ENCODE data around the gene SAA2.
"Not testable (repeated sequence)": the region's sequence is repeated elsewhere in the genome, so short reads cannot be mapped to it uniquely, and the experiment has no call there.

Gene SAA2

DNA sequence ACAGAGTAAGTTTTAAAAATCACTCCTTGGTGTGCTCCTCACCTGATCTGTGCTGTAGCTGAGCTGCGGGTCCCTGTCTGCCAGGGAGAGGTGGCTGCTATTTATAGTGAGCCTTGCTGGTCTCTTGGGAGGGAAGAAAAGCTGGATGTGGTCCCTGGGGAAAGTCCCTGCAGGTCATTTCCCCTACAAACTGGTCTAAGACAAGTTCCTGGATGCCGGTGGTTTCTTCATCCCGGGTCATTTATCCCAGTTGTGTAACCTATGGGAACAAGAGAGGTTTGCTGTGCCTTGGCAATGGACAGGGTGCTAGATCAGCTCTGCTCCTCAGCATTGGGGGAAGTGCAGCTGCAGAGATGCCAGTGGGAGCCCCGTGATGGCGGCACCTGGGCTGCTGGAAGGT is at the start of gene SAA2:
Gene SAA2, minus strand, starts transcription at position 108 of the 400 bp plus-strand sequence. CDS start 657 bp downstream, outside the sequence.
- H3K36me3 ChIP-seq (ENCODE audit: control insufficient read depth, insufficient read depth, low read length): no peaks in the 10 kb centered on the region
- H3K27me3 ChIP-seq (ENCODE audit: control insufficient read depth, insufficient read depth, low read length): no peaks in the 10 kb centered on the region
- no peak within 1 kb of the TSS for H3K4me3 ChIP-seq (ENCODE audit: low read length)
- H3K9me3 ChIP-seq (ENCODE audit: control insufficient read depth, low read length): no peaks in the 10 kb centered on the region
- peaks cover 9% of the 10 kb centered on the region for H3K4me1 ChIP-seq (ENCODE audit: control insufficient read depth, insufficient read depth, low read length)
- no peak within 1 kb of the TSS for H3K9ac ChIP-seq (ENCODE audit: low read length)

DNA sequence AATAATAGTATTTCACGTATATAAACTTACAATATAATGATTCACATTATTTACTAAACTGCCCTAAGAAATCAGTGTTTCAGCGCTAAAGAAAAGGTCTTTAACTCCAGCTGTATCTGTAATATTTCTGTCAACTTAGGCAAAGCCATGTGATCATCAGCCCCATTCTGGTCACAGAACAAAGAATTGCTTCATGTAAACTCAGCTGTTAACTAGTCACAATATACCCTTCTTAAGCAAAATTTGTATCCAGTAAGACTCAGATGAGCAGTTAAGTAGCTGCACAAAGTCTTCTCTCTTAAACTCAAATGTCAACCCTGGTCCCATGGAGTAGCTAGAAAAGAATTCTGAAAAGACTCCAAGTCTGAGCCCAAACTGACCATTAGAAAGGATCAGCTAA is 46.8 kb upstream of the SAA2 start:
- no peak overlapping the region for H3K4me3 ChIP-seq (ENCODE audit: low read length)
- H3K36me3 ChIP-seq (ENCODE audit: control insufficient read depth, insufficient read depth, low read length): no peaks in the 10 kb centered on the region
- no peaks in the 10 kb centered on the region for H3K27me3 ChIP-seq (ENCODE audit: control insufficient read depth, insufficient read depth, low read length)
- no peaks in the 10 kb centered on the region for H3K9me3 ChIP-seq (ENCODE audit: control insufficient read depth, low read length)
- H3K4me1 ChIP-seq (ENCODE audit: control insufficient read depth, insufficient read depth, low read length): no peaks in the 10 kb centered on the region
- H3K9ac ChIP-seq (ENCODE audit: low read length): no peak overlapping the region

DNA sequence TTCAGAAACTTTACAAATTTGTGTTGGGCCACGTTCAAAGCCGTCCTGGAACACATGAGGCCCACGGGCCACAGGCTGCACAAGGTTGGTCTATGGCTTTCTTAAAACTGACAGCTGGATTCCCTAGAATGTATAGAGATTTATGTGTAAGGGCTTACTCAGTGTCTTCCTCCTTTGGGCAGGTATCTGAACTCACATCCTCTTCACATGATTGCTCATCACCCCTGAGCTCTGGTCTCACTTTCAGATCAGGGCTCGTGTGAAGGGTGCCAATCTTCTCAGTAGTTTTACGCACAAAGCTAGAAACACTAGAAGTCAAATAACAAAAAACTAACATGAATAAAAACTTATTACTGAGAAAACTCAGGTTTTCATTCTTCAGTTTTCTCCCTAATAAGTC is 46.4 kb upstream of the SAA2 start:
- Histone ChIP-seq H3K4me3 (ENCODE audit: low read length) (no peak overlapping the region), H3K36me3 (ENCODE audit: control insufficient read depth, insufficient read depth, low read length) (no peaks in the 10 kb centered on the region), H3K27me3 (ENCODE audit: control insufficient read depth, insufficient read depth, low read length) (no peaks in the 10 kb centered on the region), H3K4me1 (ENCODE audit: control insufficient read depth, insufficient read depth, low read length) (no peaks in the 10 kb centered on the region), H3K9me3 (ENCODE audit: control insufficient read depth, low read length) (no peaks in the 10 kb centered on the region), H3K9ac (ENCODE audit: low read length) (no peak overlapping the region)

DNA sequence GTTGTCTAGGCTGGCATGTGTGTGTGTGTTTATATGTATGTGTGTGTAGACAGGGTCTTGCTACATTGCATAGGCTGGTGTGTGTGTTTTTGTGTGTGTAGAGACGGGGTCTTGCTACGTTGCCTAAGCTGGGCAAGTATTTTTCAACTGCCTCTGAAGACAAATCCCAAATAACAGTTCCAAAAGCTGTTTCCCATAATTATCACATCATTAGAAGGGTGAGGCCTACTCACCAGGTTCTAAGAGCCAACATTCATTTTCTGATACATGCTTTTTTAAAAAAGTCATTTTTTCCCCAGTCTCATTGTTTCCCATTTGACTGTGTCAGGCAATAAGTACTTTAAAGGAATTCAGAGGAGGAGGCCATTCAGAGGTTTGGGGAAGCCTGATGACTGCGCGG is 40.4 kb upstream of the SAA2 start:
- Histone ChIP-seq H3K4me3 (ENCODE audit: low read length) (no peak overlapping the region), H3K9me3 (ENCODE audit: control insufficient read depth, low read length) (no peaks in the 10 kb centered on the region), H3K4me1 (ENCODE audit: control insufficient read depth, insufficient read depth, low read length) (no peaks in the 10 kb centered on the region), H3K36me3 (ENCODE audit: control insufficient read depth, insufficient read depth, low read length) (no peaks in the 10 kb centered on the region), H3K9ac (ENCODE audit: low read length) (no peak overlapping the region), H3K27me3 (ENCODE audit: control insufficient read depth, insufficient read depth, low read length) (no peaks in the 10 kb centered on the region)

DNA sequence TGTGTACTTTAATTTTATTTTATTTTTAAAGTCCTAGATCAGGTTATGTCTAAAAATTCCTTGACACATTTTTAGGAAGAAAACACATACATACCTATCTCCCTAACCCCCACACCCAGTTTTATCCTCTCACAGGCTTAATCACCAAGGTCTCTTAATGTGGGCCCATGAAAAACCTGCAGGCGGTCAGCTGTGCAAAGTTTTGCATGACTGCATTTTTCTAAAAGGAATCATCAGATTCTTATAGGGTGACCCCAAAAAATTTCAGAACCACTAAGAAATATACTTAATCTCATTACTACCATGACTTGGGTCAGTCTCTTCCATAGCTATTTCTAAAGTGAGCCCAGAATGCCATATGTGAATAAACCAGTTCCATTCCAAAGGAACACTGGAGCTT is 37.4 kb upstream of the SAA2 start:
- H3K4me3 ChIP-seq (ENCODE audit: low read length): no peak overlapping the region
- no peaks in the 10 kb centered on the region for H3K27me3 ChIP-seq (ENCODE audit: control insufficient read depth, insufficient read depth, low read length)
- no peak overlapping the region for H3K9ac ChIP-seq (ENCODE audit: low read length)
- H3K4me1 ChIP-seq (ENCODE audit: control insufficient read depth, insufficient read depth, low read length): no peaks in the 10 kb centered on the region
- no peaks in the 10 kb centered on the region for H3K36me3 ChIP-seq (ENCODE audit: control insufficient read depth, insufficient read depth, low read length)
- H3K9me3 ChIP-seq (ENCODE audit: control insufficient read depth, low read length): no peaks in the 10 kb centered on the region

DNA sequence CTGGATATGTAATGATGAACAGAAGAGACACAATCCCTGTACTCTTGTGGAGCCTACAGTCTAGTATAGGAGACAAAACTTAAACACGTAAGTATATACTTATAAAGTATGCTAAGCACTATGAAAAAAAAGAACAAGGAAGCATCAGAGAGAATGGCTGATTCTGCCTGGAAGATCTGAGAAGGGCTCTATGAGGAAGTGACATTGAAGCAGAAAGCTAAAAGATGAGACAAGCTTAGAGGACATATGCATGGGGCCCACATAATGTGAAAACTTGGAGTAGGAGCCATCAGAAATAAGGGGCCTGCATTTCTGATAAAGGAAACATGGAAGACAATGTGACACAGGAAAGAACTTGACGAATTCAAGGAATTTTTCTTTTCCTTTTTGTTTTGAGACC is 34.2 kb upstream of the SAA2 start:
- no peaks in the 10 kb centered on the region for H3K4me1 ChIP-seq (ENCODE audit: control insufficient read depth, insufficient read depth, low read length)
- no peak overlapping the region for H3K9ac ChIP-seq (ENCODE audit: low read length)
- H3K4me3 ChIP-seq (ENCODE audit: low read length): no peak overlapping the region
- no peaks in the 10 kb centered on the region for H3K36me3 ChIP-seq (ENCODE audit: control insufficient read depth, insufficient read depth, low read length)
- no peaks in the 10 kb centered on the region for H3K9me3 ChIP-seq (ENCODE audit: control insufficient read depth, low read length)
- H3K27me3 ChIP-seq (ENCODE audit: control insufficient read depth, insufficient read depth, low read length): no peaks in the 10 kb centered on the region

DNA sequence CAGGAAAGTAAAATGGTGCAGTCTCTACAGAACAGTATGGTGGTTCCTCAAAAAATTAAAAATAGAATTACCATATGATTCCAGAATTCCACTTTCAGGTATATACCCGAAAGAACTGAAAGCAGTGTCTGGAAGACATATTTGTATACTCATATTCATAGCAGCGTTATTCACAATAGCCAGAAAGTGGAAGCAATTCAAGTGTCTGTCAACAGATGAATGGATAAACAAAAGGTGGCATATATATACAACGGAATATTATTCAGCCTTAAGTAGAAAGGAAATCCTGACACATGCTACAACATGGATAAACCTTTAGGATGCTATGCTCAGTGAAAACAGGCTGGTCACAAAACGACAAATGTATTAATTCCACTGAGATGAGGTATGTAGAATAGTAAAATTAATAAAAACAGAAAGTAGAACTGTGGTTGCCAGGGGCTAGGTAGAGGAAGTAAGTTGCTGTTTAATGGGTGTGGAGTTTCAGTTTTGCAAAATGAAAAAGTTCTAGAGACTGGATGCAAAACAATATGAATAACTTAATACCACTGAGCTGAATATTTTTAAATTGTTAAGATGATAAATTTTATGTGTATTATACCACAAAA is 32.1 kb upstream of the SAA2 start:
- Histone ChIP-seq H3K9me3 (ENCODE audit: control insufficient read depth, low read length) (no peaks in the 10 kb centered on the region), H3K9ac (ENCODE audit: low read length) (no peak overlapping the region), H3K4me1 (ENCODE audit: control insufficient read depth, insufficient read depth, low read length) (no peaks in the 10 kb centered on the region), H3K4me3 (ENCODE audit: low read length) (no peak overlapping the region), H3K27me3 (ENCODE audit: control insufficient read depth, insufficient read depth, low read length) (no peaks in the 10 kb centered on the region), H3K36me3 (ENCODE audit: control insufficient read depth, insufficient read depth, low read length) (no peaks in the 10 kb centered on the region)

DNA sequence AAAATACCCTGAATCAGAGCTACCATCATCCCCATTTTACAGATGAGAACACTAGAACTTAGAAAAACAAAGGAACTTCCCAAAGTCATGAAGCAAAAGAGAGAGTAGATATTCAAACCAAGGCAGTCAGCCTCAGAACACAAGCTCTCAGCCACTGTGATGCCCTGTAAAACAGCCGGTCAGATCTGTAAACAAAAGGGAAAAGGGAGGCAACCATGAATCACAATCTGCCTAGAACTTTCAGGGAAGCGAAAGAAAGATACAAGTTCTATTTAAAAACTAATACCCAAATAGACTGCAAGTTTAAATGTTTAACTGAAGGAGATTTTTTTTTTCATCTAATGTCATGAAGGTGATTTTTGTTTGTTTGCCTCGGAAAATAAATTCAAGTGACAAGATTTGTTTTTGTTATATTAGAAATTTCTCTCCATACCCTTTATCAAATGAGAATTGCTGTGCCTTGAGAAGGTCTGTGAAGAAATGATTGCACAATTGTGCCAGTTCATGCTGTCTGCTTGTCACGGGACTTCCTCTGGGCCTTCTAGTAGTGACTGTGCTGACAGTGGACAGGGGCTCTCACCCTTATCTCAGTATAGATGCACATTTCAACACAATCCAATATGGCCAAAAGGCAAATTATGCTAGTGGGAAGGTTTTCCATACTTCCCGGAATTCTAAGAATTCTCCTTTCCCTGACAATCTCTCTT is 29.2 kb upstream of the SAA2 start:
- H3K27me3 ChIP-seq (ENCODE audit: control insufficient read depth, insufficient read depth, low read length): no peaks in the 10 kb centered on the region
- H3K36me3 ChIP-seq (ENCODE audit: control insufficient read depth, insufficient read depth, low read length): no peaks in the 10 kb centered on the region
- no peak overlapping the region for H3K4me3 ChIP-seq (ENCODE audit: low read length)
- H3K9ac ChIP-seq (ENCODE audit: low read length): no peak overlapping the region
- no peaks in the 10 kb centered on the region for H3K9me3 ChIP-seq (ENCODE audit: control insufficient read depth, low read length)
- H3K4me1 ChIP-seq (ENCODE audit: control insufficient read depth, insufficient read depth, low read length): no peaks in the 10 kb centered on the region

DNA sequence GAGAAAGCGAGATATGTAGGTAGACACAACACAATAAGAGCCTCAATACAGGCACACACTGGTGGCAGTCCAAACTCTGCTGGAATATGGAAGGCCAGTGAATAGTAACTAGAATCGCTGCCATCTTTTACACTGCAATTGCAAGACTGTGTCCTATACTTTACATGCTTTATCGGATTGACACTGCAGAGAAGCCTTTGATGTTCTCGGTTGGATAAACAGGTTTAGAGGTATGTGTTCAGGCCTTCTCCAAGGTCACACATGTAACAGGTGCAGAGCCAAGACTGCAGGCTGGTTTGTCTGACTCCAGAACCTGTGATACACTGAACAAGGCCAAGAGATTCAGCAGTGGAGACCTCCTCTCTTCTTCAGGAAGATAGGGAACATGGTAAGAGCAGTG is 22.7 kb upstream of the SAA2 start:
- H3K9ac ChIP-seq (ENCODE audit: low read length): no peak overlapping the region
- H3K9me3 ChIP-seq (ENCODE audit: control insufficient read depth, low read length): no peaks in the 10 kb centered on the region
- no peak overlapping the region for H3K4me3 ChIP-seq (ENCODE audit: low read length)

DNA sequence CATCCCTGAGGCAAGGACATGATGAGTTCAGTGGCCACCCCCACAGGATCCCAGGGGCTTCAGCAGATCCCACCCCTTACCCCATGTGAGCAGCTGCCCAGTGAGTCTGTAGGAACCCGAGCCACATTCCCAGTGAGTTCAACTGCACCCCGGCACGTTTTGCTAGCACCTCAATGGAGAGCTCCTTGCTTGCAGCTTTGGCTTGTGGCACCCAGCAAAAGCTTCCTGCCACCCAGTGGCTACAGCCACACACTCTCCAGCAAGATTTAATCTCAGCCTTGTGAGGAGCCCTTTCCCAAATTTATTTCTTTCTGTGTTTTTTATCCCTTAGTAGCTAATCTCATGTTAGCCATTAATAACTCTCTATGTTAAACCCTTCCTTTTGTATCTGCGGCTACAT is 21.6 kb upstream of the SAA2 start:
- Histone ChIP-seq H3K4me3 (ENCODE audit: low read length) (no peak overlapping the region), H3K36me3 (ENCODE audit: control insufficient read depth, insufficient read depth, low read length) (no peaks in the 10 kb centered on the region), H3K9ac (ENCODE audit: low read length) (no peak overlapping the region), H3K9me3 (ENCODE audit: control insufficient read depth, low read length) (no peaks in the 10 kb centered on the region), H3K27me3 (ENCODE audit: control insufficient read depth, insufficient read depth, low read length) (no peaks in the 10 kb centered on the region), H3K4me1 (ENCODE audit: control insufficient read depth, insufficient read depth, low read length) (no peaks in the 10 kb centered on the region)

More for the DNA sequence above, 22.7 kb upstream of the SAA2 start:
- H3K36me3 ChIP-seq (ENCODE audit: control insufficient read depth, insufficient read depth, low read length): no peaks in the 10 kb centered on the region
- no peaks in the 10 kb centered on the region for H3K4me1 ChIP-seq (ENCODE audit: control insufficient read depth, insufficient read depth, low read length)
- H3K27me3 ChIP-seq (ENCODE audit: control insufficient read depth, insufficient read depth, low read length): no peaks in the 10 kb centered on the region

DNA sequence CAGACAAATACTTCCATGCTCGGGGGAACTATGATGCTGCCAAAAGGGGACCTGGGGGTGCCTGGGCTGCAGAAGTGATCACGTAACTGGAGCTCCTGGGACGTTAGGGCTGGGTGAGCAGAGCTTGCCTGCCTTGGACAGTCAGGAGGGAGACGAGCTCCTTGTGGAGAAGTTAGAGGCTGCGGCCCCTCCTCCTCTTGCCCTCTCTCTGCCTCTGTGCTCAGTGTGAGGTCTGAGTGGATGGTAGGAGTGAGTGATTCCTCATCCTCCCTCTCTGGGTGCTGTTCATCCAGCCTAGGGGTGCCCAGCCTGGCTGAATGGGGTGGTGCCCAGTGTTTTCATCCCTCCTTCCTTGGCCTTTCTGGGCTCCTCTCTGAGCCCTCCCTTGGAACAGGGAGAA is 20.8 kb upstream of the SAA2 start:
- H3K9ac ChIP-seq (ENCODE audit: low read length); H3K9me3 ChIP-seq (ENCODE audit: control insufficient read depth, low read length); H3K36me3 ChIP-seq (ENCODE audit: control insufficient read depth, insufficient read depth, low read length); H3K27me3 ChIP-seq (ENCODE audit: control insufficient read depth, insufficient read depth, low read length); H3K4me1 ChIP-seq (ENCODE audit: control insufficient read depth, insufficient read depth, low read length); H3K4me3 ChIP-seq (ENCODE audit: low read length): not testable (repeated sequence)

DNA sequence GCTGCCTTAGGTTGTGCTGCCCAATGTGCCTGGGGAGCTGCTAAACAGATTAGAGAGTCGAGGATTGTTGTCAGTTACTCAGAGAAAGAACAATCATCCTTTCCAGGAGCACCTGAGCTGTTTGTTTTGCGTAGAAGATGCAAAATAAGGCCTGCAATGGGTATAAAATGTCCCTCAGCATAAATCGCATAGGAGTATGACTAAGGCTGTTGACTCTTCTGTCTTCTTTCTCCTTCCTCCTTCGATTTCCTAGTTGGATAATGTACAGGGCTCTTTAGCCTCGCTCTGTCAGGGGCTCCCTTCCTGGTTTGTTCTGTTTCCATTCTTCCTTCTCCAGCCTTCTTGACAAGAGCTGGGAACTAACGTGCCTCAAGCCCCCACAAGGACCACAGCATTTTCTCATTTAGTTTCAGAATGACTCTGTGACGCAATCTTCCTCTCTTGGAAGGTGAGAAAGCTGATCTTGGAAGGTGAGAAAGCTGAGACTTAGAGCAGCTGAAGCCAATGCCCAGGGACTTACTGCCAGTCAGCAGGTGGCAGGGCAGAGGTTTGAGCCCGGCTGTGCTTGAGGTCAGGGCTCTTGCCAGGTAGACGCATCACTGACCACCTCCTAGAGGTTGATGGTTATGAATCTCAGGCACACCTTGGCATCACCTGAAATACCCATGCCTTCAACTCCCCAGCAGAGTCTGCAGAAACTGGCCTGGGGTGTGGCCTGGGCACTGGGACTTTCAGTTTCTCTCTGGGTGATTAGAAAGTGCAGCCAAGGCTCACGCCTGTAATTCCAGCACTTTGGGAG is 19.1 kb upstream of the SAA2 start:
- not testable (repeated sequence) for H3K36me3 ChIP-seq (ENCODE audit: control insufficient read depth, insufficient read depth, low read length); H3K9me3 ChIP-seq (ENCODE audit: control insufficient read depth, low read length); H3K9ac ChIP-seq (ENCODE audit: low read length); H3K4me1 ChIP-seq (ENCODE audit: control insufficient read depth, insufficient read depth, low read length); H3K27me3 ChIP-seq (ENCODE audit: control insufficient read depth, insufficient read depth, low read length); H3K4me3 ChIP-seq (ENCODE audit: low read length)
